Inflammatory macrophage treated with lipopolysaccharide for 1 hour (primary cell): ENCODE data around the gene COPS8.

Experiments used
- DNase-seq, 2 donors: peaks; one replicate each; pipeline ENCODE4 v3.0.0-alpha.2; 2020 to 2022

Gene COPS8

GRCh38 chr2:237085248-237086221 lies at the start of gene COPS8:
COPS8 (plus strand) TSS chr2:237085889; CDS start chr2:237085965, 76 bp downstream.
- peak; percentile 89 to 96 for DNase-seq

DNA sequence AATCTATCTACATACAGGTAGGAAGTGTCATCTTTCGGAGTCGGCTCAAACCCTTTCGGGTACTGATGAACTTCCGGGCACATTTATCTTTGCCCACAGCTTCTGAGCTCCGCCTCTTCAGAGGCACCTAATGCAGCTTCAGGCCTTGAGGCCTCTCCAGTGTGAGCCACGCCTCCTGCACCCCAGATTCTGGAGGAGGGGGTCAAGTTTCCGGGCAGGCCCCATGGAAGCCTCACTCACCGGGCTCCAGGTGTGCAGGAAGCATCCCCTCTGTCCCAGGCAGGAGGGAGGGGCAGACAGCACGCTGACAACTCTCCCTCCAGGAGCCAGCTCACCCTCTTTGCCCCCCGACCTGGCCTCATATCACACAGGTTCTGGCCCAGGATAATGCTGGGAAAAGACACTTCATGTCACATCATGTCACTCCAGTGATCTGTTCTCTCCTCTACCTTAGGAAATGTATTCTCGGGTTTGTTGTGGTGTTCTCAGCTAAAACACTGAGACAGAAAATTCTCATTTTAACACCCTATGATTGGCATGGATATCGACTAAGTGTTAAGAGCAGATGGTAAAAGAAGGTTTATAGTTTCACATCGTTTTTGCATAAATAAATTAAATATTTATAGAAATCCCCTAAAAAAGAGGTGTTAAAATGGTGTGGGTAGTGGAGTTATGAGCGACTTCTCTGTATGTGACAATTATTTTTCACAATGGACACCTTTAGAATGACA lies 46.2 kb upstream of the COPS8 start:
- no peak for DNase-seq

DNA sequence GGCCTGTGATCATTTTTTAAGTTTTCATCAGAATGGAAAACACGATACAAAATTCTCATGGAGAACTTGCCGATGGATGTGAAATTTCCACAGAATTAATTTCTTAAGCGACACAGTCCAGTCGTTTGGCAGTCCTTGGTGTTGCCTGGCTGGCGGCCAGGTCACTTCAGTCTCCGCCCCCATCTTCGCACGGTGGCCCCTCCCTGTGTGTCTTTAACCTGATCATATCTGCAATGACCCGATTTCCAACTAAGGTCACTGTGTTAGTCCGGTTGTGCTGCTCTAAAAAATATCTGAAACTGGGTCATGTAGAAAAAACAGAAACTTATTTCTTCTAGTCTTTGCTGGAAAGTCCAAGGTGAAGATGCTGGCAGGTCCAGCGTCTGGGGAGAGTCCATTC lies 44.5 kb upstream of the COPS8 start:
- DNase-seq, result no peak

GRCh38 chr2:237042101-237042500 lies 43.6 kb upstream of the COPS8 start:
- DNase-seq, result no peak

DNA sequence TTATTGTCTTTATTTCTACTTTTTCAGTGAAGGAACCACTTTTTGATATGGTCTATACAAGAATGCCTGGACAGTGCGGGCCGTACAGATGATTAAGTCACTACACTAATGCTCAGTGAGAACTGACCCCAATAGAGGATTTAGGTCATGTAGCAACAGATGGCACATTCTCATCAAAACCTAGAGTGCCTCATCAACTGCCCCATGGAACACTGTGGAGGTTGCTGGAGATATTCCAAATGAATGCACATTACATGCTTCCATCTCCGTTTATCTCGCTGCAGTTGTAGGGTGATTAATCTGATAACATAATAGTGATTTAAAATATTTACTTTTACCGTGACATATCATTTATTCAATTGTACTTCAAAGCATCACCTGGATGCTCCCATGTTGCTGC lies 41.8 kb upstream of the COPS8 start:
- DNase-seq, result no peak

DNA sequence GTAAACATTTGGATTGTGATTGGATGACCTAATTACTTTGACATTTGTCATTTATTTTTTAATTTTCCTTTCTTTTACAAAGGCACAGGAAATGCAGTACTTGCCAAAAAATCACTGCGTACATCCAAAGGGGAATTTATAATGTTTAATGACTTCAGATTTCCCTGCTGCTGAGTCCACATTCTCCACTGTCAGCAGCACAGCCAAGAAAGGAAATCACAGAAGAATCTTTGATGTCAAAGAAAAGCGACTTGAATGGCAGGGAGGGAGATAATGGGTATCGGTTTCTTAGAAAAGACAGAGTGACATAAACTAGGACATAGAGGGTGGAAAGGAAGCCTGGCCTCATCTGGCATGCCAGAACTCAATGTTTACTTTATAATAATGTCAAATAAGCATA lies 41.4 kb upstream of the COPS8 start:
- DNase-seq, result no peak

- DNase-seq, result no peak
Measured at GRCh38 chr2:237045449-237045848, 40.2 kb upstream of the COPS8 start.

DNA sequence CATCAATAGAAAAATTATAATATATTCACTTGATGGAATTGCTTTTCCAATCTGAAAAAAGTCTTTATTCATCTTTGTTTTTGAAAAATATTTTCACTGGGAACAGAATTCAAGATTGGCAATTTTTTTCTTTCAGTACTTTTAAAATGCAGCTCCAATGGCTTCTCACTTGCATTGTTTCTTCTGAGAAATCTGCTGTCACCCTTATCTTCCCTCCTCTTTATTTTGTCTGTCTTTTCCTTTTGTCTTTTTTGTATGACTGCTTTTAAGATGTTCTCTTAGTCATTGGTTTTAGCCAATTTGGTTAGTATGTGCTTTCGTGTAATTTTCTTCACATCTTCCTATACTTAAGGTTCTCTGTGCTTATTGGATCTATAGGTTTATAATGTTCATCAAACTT lies 37.1 kb upstream of the COPS8 start:
- DNase-seq, result no peak

DNA sequence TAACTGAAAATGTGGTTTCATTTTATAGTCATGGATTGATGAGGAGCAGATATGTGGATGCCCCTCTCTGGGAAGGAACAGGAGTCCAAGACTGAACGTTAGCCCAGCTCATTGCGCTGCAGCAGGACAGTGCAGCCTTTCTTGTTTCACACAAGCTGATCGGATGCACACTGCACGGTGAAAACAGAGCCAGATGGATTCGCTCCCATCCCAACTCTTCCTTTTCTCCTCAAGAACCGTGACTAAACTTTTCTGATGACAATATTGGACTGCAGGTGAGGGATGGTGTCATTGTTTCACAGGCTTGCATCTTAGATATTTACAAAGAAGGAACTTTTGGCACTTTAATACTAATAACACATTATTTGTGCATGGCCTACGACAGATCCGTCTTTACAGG lies 33.8 kb upstream of the COPS8 start:
- DNase-seq, result no peak

DNA sequence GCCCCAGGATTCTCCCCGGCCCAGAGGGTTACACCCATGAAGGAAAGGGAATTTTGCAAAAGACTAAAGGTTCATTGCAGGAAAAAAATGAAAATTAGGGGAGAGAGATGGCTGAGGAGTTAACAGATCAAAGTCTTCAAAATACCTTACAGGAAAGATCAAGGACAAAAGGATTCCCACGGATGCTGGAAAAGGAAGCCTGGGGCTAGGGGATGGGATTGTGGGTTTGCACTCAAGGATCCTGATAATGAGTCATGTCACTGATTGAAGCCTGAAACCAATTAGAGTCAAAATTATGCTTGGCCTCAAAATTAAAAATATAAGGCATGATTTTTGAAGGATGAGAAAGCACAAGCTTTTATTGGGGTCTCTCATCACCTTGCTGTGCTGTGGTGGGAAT lies 32.6 kb upstream of the COPS8 start:
- no peak for DNase-seq

DNA sequence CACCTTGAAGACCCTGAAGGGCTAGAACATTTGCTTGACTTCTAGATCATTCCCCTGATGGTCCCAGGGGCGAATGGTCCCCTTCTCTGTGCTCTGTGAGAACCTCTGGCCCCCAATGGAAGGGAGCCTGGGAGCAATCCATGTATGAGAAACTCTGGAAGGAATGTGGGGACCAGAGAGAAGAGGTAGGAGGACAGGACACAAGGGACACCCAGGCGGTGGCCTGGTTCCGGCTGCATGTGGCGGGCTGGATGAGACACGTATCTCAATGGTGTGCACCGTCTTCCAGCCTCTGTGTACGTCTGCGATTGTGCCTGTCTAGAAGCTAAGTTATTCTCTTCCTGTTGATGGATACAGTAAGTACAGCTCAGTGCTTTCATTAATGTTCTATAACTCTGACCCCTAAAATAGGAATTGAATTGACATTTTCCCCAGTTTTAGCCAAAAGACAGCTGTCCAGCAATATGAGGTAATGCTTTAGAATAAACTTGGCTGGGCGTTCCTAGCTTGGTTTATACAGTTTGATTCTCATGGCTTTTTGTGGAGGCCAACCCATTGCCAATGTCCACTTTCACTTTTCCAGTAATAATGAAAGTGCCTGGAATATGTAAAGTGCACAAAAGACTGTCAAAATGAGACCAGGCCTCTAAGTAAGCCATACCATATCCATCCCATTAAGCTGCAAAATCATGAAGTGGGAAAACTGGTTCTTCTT lies 30.1 kb upstream of the COPS8 start:
- DNase-seq, result no peak

- DNase-seq, result no peak
Measured at GRCh38 chr2:237056287-237056875, 29.3 kb upstream of the COPS8 start.

GRCh38 chr2:237057107-237057506 lies 28.6 kb upstream of the COPS8 start:
- no peak for DNase-seq

DNA sequence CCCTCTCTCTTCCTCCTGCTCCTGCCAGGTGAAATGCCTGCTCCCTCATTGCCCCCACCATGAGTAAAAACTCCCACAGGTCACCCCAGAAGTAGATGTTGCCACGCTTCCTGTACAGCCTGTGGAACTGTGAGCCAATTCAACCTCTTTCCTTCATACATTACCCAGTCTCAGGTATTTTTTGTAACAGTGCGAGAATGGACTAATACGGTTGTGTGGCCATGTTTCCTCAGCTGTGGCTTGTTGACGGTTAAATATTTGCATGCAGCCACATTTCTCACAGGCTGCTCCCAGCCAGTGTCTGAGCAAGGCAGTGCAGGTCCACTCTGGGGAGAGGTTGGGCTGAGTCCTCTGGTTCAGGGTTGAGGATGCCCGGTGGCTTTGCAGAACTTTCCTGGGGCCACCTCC lies 27.8 kb upstream of the COPS8 start:
- no peak for DNase-seq

DNA sequence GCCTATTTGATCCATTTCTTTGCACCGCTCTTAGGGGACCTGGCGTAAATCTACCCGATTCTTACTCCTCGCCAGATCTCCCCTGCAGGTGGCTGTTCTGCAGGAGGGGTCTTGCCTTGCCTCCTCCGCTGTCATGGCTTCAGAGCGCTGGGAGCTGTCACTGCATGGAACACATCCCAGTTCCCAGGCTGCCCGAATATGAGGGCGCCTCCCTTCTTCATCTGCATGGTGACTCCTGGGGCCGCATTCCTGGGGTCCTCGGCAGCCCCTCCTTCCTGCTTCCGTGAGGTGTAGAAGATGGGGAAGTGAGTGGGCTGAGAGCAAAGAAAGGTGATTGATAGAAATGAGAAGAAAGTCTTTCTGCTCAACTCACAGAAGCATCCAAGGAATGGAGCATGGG lies 27.3 kb upstream of the COPS8 start:
- no peak for DNase-seq

GRCh38 chr2:237059155-237059875 lies 26.4 kb upstream of the COPS8 start:
- no peak for DNase-seq

DNA sequence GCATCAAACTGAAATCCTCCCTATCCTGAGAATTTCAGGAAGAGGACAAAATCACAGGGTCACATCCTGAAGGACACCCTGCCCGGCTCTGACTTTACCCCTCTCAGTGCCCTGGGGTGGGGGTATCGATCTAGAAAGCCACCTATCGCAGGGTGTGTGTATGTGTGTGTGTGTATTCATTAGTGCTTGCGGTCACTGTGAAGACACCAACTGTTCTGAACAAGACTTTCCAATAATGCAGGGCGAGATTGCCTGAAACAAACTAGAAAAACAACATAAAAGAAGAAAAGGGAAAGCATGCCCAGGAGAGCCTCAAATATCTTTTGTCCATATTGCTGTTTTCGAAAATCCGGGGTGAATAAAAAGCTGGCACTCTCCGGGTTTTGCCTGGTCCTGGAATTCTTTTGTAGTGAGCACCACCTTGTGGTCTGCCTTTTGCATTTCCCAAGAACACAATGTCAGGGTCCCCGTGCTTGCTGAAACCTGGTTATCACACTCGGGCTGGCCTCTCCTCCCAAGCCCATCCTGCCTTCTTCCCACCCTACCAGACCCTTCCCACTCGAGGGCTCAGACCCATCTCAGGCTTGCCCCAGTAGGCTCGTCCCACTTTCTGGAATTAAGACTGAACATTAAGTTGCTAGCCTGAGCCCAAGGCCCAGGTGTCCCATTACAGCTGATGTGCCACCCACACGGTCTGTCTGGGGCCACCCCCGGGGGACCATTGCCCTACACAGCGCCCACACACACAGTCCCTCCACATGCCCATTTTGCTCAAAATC lies 25.0 kb upstream of the COPS8 start:
- DNase-seq, result peak; percentile 17 to 62

GRCh38 chr2:237061356-237061755 lies 24.3 kb upstream of the COPS8 start:
- no peak for DNase-seq

- DNase-seq, result no peak
Measured at GRCh38 chr2:237062585-237062984, 23.1 kb upstream of the COPS8 start.

DNA sequence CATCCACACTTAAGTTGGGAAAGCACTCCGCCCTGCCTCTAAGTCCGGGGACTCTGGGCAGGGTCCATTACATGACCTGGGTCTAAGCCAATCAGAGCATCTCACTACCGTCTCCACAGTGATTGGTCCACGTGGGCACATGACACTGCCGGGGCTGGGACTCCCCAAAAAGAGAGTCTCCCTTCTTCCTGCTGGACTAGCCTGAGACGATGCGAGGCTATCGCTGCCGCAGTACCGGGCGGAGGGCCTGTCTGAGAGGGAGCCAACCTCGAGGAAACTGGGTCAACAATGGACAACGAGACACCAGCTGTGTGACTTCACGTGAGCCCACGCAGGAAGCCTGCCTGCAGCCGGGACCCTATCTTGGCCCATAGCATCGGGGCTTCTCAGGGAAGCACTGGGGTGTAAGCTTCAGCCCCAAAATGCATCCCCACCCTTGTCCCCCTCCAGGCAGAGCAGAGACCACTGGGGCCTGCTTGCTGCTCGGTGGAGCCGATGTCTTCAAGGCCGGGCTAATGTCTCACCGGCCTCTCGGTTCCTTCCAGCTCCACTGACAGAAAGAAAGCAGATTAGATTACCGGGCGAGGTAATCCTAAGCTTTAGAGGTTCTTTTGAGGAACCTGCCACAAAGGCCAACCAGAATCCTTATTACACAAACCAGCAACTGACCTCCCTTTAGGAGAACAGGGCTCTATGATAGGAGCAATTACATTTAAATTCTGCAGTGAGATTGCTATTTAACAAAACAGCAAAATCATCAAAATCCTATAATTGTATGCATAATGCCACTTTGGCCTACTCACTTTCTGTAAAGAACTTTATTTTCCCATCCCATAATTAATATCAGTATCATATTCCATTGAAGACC lies 21.3 kb upstream of the COPS8 start:
- no peak for DNase-seq

- DNase-seq, result peak; percentile 17 to 25
Measured at GRCh38 chr2:237065071-237065377, 20.7 kb upstream of the COPS8 start.
